Dermis blood vessel endothelial cell (primary cell): ENCODE data around the gene CCDC82. TPM values are rescaled to one million over a fixed set of nuclear protein-coding genes. Genes with fewer than 3 reads are reported as not detected.

Experiments
- DNase-seq: peaks from one replicate; pipeline ENCODE4 v3.0.0; 2010
- total RNA-seq: library from RNA; depleted of rRNA; stranded (reverse); fragments of >200 nt; gene quantifications from 2 replicates; pipeline ENCODE4 v1.2.3, GENCODE V29; 2014

Gene CCDC82
- total RNA-seq, 1 donor from 2014 or later: 24.2 TPM

DNA sequence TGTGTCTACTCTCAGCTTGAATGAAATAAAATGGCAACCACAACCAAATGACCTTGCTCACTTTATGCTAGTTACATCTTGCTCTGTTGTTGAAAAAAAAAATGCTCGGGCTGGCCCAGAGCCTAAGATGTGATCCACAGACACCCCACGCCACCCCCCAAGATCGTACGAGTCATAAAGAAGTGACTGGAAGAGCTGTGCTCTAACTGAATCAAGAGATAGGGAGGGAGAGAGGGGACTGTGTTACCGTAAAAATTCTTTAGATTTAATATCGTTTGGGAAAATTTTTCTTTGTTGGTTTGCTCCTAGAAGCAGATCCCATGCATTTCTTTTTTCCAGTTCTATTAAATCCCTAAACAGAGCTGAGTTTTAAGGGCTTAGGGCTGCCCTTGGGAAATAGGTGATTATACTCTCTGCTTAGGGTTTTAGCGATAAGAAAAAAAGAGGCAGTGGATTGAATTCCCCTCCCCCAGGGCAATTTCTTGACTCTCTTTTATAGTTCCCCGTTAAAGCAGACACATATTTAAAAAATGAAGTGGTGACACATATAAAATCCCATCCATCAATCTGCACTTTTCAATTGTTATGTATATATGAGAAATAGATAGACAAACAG lies 61.2 kb downstream of the CCDC82 start:
- no peak for DNase-seq

DNA sequence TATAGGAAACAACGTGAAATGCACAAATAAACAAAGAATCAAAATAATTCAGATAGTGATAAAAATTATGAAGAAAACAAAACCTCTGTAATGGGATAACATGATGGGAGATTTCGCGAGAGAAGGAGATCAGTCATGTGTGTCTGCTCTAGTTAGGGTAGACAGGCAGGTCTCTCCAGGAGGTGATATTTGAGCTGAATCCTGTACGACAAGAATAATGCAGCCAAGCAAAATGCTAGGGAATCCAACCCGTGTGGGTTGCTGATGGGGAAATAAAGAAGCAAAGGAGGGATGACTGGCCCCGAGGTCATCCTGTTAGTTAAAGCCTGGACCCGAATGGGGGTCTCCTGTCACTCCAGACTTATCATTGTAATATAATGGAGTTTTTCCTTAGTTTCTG lies 62.8 kb downstream of the CCDC82 start:
- DNase-seq: no peak

DNA sequence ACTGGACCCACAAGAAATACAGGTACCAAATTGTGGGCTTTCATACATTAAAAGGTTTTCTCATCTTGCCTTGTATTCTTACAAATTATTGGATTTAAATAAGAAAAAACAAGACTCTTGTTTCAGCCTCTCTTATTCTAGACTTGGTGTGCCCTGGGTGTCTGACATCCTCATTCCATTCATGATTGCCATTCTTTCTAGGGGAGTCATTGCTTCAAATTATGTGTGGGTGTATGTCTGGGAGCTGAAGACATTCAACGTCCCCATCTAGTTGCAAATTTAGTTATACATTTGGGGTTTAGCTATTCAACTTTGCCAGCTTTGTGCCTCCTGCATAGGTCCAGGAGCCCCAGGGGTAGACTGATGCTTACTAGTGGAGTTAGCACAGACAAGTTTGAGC lies 64.8 kb downstream of the CCDC82 start:
- no peak for DNase-seq

DNA sequence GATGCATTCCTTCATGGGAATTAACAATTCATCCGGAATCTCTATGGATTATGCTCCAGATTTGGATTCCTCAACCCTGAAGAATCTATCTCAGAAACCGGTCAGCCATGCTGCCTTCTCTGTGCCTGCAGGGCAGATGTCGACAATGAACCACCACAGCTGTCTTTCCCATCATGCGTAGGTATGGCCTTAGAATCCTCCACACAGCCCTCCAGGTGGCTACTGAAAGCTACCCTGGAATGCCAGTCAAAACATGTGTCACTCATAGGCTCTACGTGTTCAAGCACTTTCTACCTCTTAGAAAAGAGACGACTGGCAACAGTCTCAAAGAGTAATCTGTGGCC lies 66.1 kb downstream of the CCDC82 start:
- no peak for DNase-seq

DNA sequence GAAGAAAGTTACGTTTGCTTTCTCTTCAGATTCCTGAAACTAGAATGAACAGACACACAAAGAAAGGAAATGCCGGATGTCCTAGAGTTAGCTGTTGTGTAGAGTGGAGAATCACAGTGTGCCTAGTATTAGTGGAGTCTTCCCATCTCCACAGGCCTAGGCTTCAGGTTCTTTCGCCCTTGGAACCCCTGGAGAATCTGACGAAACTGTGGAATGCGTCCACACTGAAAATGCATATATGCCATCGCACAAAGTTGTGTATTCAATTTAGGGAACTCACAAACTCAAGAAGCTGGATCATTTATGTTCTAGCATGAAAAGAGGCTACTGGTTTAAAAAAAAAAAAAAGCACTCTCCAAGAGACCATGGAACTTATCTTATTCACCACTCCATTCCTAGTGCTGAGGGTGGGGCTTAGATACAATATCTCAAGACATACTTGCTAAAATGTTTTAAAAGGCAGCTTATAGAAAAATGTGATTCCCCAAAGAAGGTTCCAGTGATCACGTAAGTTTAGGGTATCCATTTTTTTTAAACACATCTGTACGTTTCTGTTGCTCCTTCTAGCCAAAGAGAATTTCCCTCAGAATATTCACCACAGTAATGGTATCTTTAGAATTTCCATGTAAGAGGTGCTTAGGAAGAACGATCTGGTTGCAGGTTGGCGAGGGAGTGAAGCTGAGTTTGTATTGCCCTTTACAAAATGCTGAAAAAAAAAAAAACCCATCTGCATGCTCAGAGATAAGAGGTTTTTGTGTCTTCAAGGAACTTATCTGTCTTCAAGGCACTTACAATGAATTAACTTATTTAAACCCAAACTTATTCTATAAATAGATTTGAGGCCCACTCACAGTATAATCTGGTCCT lies 66.7 kb downstream of the CCDC82 start:
- no peak for DNase-seq

- DNase-seq: no peak
Measured at GRCh38 chr11:96321091-96321490, 68.6 kb downstream of the CCDC82 start.

GRCh38 chr11:96319898-96320656 lies 69.6 kb downstream of the CCDC82 start:
- no peak for DNase-seq

- DNase-seq: no peak
Measured at GRCh38 chr11:96318850-96319249, 70.9 kb downstream of the CCDC82 start.

- DNase-seq: no peak
Measured at GRCh38 chr11:96318399-96318798, 71.3 kb downstream of the CCDC82 start.

GRCh38 chr11:96317985-96318384 lies 71.7 kb downstream of the CCDC82 start:
- no peak for DNase-seq

DNA sequence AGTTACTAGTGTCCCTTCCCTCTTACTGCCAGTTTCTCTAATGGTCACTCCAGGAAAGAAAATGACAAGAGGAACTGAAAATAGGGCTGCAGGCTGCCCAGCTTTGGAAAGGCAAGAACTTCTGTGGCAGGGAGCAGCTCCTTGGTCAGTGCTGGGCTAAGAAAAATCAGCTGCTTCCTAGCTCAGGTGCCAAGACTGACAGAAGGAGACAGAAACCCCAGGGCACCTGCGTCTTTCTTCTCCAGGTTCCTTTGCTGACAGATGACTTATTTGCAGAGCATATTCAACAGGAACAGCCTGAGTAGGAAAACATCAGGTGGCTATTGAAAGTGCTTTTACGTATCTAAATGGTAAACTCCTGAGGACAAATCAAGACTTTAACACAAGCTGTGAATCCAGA lies 72.1 kb downstream of the CCDC82 start:
- no peak for DNase-seq

GRCh38 chr11:96316869-96317268 lies 72.8 kb downstream of the CCDC82 start:
- DNase-seq: no peak

GRCh38 chr11:96315476-96315875 lies 74.2 kb downstream of the CCDC82 start:
- DNase-seq: no peak

GRCh38 chr11:96314326-96315020 lies 75.2 kb downstream of the CCDC82 start:
- DNase-seq: peak; percentile 78

GRCh38 chr11:96313163-96313562 lies 76.5 kb downstream of the CCDC82 start:
- DNase-seq: no peak

- peak; percentile 76 for DNase-seq
Measured at GRCh38 chr11:96311120-96311568, 78.6 kb downstream of the CCDC82 start.

GRCh38 chr11:96310236-96310635 lies 79.5 kb downstream of the CCDC82 start:
- no peak for DNase-seq

- DNase-seq: no peak
Measured at GRCh38 chr11:96309643-96310017, 80.1 kb downstream of the CCDC82 start.

DNA sequence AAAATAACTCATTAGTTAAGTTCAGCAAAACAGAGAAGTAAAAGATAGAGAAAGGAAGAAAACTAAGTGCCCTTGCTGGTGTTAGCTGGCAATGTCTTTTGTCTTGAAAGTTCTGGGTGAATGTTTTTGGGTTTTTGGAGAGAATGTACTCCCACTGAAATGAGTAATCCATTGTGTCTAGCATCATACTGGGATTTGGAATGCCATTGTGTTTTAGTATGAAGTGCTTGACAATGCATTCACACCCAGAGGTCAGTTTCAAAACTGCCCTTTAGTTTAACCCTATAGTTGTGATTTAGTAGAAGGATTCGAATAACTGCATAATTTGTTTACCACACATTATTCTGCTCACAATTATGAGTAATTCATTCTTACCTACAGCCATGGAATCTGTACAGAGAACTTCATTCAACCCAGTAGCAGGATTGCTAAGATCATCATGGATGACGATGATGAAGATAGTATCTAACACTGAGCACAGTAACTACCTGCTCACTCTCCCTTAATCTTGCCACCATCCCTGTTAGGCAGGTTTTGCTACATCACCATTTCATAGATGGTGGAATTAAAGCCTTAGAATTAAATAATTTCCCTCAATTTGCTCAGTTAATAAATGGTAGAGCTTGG lies 80.6 kb downstream of the CCDC82 start:
- peak; percentile 88 for DNase-seq

DNA sequence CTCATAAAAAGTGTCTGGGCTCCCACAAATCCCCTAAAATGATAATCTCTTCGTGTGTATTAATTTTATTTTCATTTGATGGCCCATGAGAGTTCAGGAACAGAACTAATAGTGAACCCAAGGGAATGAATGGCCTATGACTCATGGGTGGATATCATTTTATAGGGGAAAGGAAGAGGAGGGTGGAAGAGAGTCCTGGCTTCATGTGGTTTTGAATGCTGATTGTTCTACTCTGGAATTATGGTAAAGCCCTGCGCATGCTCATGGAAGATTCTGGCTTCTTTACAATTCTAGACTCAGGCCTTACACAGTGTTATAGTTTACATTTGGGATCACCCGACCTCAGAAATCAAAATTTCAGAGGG lies 82.0 kb downstream of the CCDC82 start:
- peak; percentile 88 for DNase-seq

DNA sequence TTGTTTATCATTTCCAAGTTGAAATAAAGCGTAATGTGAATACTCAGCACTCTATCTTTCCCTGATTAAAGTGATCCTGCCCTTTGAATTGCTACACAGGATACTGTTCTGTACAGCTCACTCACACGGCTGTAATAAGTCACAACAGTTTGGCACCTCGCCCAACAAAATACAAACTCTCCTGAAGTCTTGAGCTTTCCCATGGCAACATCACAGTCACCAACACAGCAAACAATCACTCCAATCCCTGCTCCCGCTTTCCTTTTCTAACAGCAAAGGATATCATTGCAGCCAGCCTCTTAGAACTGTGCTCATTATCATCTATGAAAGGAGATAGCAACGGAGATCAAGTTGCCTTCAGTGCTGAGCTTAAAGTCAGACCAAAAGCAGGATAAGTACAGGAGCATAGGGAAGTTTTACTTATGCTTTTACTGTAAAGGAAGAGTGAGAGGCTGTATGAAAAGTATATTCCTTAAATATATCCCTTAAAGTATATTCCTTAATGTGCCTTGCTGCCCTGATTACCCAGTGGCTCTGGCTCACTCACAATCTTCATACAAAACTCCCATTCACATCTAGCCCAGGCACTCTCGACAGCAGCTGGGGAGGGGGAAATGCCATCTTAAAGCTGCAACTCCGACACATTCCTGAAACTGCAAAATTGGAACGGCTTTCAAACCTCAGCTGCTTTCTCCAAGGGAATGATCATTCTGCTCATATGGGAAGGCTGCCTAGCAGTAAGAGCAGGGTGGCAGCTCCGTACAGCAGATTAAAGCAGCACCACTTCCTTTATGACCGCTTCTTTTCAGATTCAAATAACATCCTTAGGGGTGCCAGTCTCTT lies 82.6 kb downstream of the CCDC82 start:
- peak; percentile 100 for DNase-seq

DNA sequence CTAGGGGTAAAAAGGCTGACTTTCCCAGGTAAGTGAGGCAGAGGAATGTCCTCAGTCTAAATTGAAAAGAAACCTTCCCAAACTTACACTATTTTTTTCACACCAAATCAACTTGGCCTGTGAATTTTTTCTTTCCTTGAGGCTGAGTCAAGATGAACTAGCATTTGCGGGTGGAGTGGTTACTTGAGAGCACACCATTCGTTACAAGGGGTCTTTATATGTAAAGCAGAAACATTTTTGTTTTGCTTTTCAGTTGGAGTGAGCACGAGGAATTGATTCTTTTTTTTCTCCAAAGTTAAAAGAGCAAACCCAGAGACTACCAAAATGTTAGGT lies 83.1 kb downstream of the CCDC82 start:
- DNase-seq: no peak
